Hepatocyte (in vitro differentiated cells): ENCODE data around the gene PTPRN2. TPM values are rescaled to one million over a fixed set of nuclear protein-coding genes. Genes with fewer than 3 reads are reported as not detected.

Experiments
- DNase-seq: peaks from one replicate; pipeline ENCODE4 v3.0.0-alpha.2; 2016; ENCODE audit warnings: low spot score
- H2AFZ ChIP-seq: fragments of 200-600 bp; sonication (generic); 2 replicates; pipeline ENCODE4 v1.6.0; 2016; ENCODE audit warnings: antibody characterized with exemption, mild to moderate bottlenecking
- H3K27ac ChIP-seq: fragments of 200-600 bp; sonication (generic); 2 replicates; pipeline ENCODE4 v1.5.1; 2016; ENCODE audit warnings: mild to moderate bottlenecking
- H3K27me3 ChIP-seq: fragments of 200-600 bp; sonication (generic); 2 replicates; pipeline ENCODE4 v1.6.1; 2016
- H3K36me3 ChIP-seq: fragments of 200-600 bp; sonication (generic); replicated peaks from 2 replicates; pipeline ENCODE4 v1.5.1; 2016; ENCODE audit warnings: low read depth; ENCODE audit not compliant: insufficient read depth
- H3K4me1 ChIP-seq: fragments of 200-600 bp; sonication (generic); 2 replicates; pipeline ENCODE4 v1.5.1; 2016; ENCODE audit warnings: mild to moderate bottlenecking, moderate library complexity; ENCODE audit not compliant: insufficient read depth
- H3K4me2 ChIP-seq: fragments of 200-600 bp; sonication (generic); 2 replicates; pipeline ENCODE4 v1.6.0; 2016
- H3K4me3 ChIP-seq: fragments of 200-600 bp; sonication (generic); 2 replicates; pipeline ENCODE4 v1.5.1; 2016; ENCODE audit warnings: mild to moderate bottlenecking
- H3K79me2 ChIP-seq: fragments of 200-600 bp; sonication (generic); 2 replicates; pipeline ENCODE4 v1.6.0; 2017; ENCODE audit warnings: mild to moderate bottlenecking
- H3K9me2 ChIP-seq: fragments of 200-600 bp; sonication (generic); replicated peaks from 2 replicates; pipeline ENCODE4 v1.6.0; 2017; ENCODE audit warnings: mild to moderate bottlenecking; ENCODE audit not compliant: insufficient read depth
- H3K9me3 ChIP-seq: fragments of 200-600 bp; sonication (generic); 2 replicates; pipeline ENCODE4 v1.5.1; 2016; ENCODE audit warnings: low read depth, mild to moderate bottlenecking
- H4K20me1 ChIP-seq: fragments of 200-600 bp; sonication (generic); 2 replicates; pipeline ENCODE4 v1.6.0; 2016; ENCODE audit warnings: mild to moderate bottlenecking; ENCODE audit not compliant: insufficient read depth, poor library complexity, severe bottlenecking
- EZH2 ChIP-seq: fragments of 200-600 bp; sonication (generic); IDR thresholded peaks from 2 replicates; pipeline ENCODE4 v1.6.1; 2016; ENCODE audit warnings: antibody characterized with exemption, mild to moderate bottlenecking, borderline replicate concordance
- EZH2phosphoT487 ChIP-seq: fragments of 200-600 bp; sonication (generic); IDR thresholded peaks from one replicate; pipeline ENCODE4 v1.6.1; 2018; ENCODE audit warnings: antibody characterized with exemption, mild to moderate bottlenecking, low read depth, moderate library complexity; ENCODE audit not compliant: unreplicated experiment, severe bottlenecking
- WGBS: methylation state at CpG from one replicate; pipeline ENCODE4 v1.1.6; 2016; ENCODE audit warnings: low lambda C conversion rate; ENCODE audit errors: missing lambda C conversion rate; 5-methylcytosine and 5-hydroxymethylcytosine counted together
- polyA plus RNA-seq: library from polyadenylated mRNA; unstranded; fragments of >200 nt; fragmentation: Nextera tagmentation; extraction: Ambion mirVana; gene quantifications from 2 replicates; pipeline ENCODE4 v1.2.1, GENCODE V29; 2016
- total RNA-seq: library from RNA; depleted of rRNA; stranded (reverse); fragments of >200 nt; gene quantifications from 2 replicates; pipeline ENCODE4 v1.2.3, GENCODE V29; 2014
- TF ChIP-seq, protein P1 (sequence below): fragments of 200-600 bp; sonication (generic); IDR thresholded peaks from 2 replicates; pipeline ENCODE4 v1.5.1; 2016; ENCODE audit warnings: antibody characterized with exemption, mild to moderate bottlenecking; ENCODE audit not compliant: poor library complexity

Gene PTPRN2
- total and polyA plus RNA-seq, 2 experiments from 2014 or later, result 2.1 to 3.3 TPM

- 83% methylated on average over 1 of the region's 1 CpG for WGBS
- Histone ChIP-seq H4K20me1 (no peaks in the 10 kb centered on the region), H3K27ac (no peak overlapping the region), H3K27me3 (no peaks in the 10 kb centered on the region), H3K9me2 (no peaks in the 10 kb centered on the region), H3K36me3 (no peaks in the 10 kb centered on the region), H3K9me3 (no peaks in the 10 kb centered on the region), H3K4me1 (no peaks in the 10 kb centered on the region), H2AFZ (no peak overlapping the region), H3K4me3 (no peak overlapping the region), H3K79me2 (no peaks in the 10 kb centered on the region), H3K4me2 (no peak overlapping the region)
- DNase-seq, result no peak
- no peak for TF ChIP-seq EZH2
- TF ChIP-seq, protein P1, sequence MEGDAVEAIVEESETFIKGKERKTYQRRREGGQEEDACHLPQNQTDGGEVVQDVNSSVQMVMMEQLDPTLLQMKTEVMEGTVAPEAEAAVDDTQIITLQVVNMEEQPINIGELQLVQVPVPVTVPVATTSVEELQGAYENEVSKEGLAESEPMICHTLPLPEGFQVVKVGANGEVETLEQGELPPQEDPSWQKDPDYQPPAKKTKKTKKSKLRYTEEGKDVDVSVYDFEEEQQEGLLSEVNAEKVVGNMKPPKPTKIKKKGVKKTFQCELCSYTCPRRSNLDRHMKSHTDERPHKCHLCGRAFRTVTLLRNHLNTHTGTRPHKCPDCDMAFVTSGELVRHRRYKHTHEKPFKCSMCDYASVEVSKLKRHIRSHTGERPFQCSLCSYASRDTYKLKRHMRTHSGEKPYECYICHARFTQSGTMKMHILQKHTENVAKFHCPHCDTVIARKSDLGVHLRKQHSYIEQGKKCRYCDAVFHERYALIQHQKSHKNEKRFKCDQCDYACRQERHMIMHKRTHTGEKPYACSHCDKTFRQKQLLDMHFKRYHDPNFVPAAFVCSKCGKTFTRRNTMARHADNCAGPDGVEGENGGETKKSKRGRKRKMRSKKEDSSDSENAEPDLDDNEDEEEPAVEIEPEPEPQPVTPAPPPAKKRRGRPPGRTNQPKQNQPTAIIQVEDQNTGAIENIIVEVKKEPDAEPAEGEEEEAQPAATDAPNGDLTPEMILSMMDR, result no peak
- no peak for TF ChIP-seq EZH2phosphoT487
Observed at GRCh38 chr7:157822688-157823031, 765.0 kb downstream of the PTPRN2 start.

- TF ChIP-seq EZH2 (no peak), EZH2phosphoT487 (no peak)
- TF ChIP-seq, protein P1, result no peak
- Histone ChIP-seq H3K9me2 (no peaks in the 10 kb centered on the region), H2AFZ (no peak overlapping the region), H3K4me2 (no peak overlapping the region), H3K4me3 (no peak overlapping the region), H3K36me3 (no peaks in the 10 kb centered on the region), H3K79me2 (no peaks in the 10 kb centered on the region), H3K27ac (no peak overlapping the region), H3K4me1 (no peaks in the 10 kb centered on the region), H4K20me1 (no peaks in the 10 kb centered on the region), H3K9me3 (no peaks in the 10 kb centered on the region), H3K27me3 (no peaks in the 10 kb centered on the region)
- WGBS, result 81% methylated on average over 3 of the region's 3 CpGs
- no peak for DNase-seq
Observed at GRCh38 chr7:157821959-157822687, 765.5 kb downstream of the PTPRN2 start.

DNA sequence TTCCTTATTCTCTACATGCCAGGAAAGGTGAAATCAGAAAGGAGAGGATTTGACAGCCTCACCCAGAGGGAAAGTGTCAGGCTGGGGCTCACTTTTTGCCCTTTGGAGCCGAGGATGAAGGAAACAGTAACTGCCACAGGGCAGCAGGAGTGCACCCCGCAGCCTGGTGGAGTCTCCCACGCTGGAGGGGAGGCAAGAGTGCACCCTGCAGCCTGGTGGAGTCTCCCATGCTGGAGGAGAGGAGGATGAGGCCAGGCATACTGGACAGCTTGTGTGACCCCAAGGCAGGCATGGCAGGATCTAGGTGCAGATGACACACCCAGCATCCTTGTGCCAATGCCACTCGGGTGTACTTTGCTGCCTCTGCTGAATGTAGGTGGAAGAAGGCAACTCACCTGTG lies 766.8 kb downstream of the PTPRN2 start:
- Histone ChIP-seq H3K36me3 (no peaks in the 10 kb centered on the region), H3K9me2 (no peaks in the 10 kb centered on the region), H3K79me2 (no peaks in the 10 kb centered on the region), H3K27me3 (no peaks in the 10 kb centered on the region), H3K4me3 (no peak overlapping the region), H4K20me1 (no peaks in the 10 kb centered on the region), H3K4me1 (no peaks in the 10 kb centered on the region), H3K9me3 (no peaks in the 10 kb centered on the region), H2AFZ (no peak overlapping the region), H3K4me2 (no peak overlapping the region), H3K27ac (no peak overlapping the region)
- DNase-seq, result no peak
- 83% methylated on average over 4 of the region's 4 CpGs for WGBS
- TF ChIP-seq, protein P1, result no peak

GRCh38 chr7:157819455-157819807 lies 768.2 kb downstream of the PTPRN2 start:
- Histone ChIP-seq H3K4me1 (no peaks in the 10 kb centered on the region), H3K4me2 (no peak overlapping the region), H3K9me2 (no peaks in the 10 kb centered on the region), H3K4me3 (no peak overlapping the region), H3K27ac (no peak overlapping the region), H2AFZ (no peak overlapping the region), H3K36me3 (no peaks in the 10 kb centered on the region), H3K27me3 (no peaks in the 10 kb centered on the region), H3K79me2 (no peaks in the 10 kb centered on the region), H3K9me3 (no peaks in the 10 kb centered on the region), H4K20me1 (no peaks in the 10 kb centered on the region)
- WGBS, result 93% methylated on average over 3 of the region's 21 CpGs
- no peak for DNase-seq
- TF ChIP-seq EZH2 (no peak), EZH2phosphoT487 (no peak)
- TF ChIP-seq, protein P1, result no peak
